ENCODE results near the gene IRF7.

The IRF7 gene

DNA sequence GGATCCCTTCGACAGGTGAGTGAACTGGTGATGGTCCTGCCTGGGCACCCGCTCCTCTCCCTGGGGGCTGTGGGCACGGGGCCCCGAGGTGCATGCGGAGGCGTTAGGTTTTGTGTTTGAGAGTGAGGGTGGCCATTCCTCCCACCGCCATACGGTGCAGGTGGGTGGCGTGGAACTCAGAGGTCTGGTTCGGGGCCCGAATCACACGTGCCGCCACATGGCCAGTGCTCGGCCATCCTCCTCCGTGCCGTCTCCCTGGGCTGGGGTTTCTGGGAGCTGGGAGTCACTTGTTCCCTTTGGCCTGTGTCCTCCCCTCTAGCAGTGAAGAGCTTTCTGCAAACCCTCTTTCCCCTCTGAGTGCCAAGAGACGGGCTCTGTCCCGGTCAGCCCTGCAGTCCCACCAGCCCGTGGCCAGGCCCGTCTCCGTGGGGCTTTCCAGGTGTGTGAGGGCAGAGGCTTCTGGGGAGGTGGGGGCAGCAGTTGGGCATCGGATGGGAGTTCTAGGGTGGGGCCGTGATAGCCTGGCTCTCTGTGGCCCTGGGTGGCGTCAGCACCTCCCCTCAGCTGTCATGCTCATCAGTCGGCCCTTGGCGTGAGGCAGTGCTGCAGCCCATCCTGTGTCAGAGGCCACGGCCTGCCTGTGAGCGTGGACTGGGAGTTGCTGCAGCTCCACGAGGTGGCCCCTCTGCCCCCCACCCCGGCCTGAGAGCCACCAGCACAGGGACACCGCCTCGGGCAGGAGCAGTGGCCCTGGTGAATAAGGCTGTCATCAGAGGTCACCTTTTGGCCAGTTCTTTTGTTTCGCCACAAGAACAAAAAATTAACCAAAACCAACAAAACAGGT, 10.2 kb downstream of the IRF7 start:
- TF ChIP-seq CTCF (IDR thresholded peaks at IDR 0.05), result no peak
- no peak overlapping the region for H3K27ac ChIP-seq
- H3K27me3 ChIP-seq, result no peaks in the 10 kb centered on the region
- H3K9me3 ChIP-seq, result no peaks in the 10 kb centered on the region
- H3K36me3 ChIP-seq, result peaks cover 98% of the 10 kb centered on the region
- no peak overlapping the region for H3K4me3 ChIP-seq (ENCODE audit: low read depth in 1 of 2, low read length in 1 of 2)
- no peaks in the 10 kb centered on the region for H3K4me1 ChIP-seq (ENCODE audit: control insufficient read depth in 1 of 2, insufficient read depth in 1 of 2, low read depth in 1 of 2, low read length in 1 of 2)

GRCh38 chr11:603154-603553, 12.6 kb downstream of the IRF7 start:
- H3K36me3 ChIP-seq, result peaks cover 95% of the 10 kb centered on the region
- H3K4me1 ChIP-seq (ENCODE audit: control insufficient read depth in 1 of 2, insufficient read depth in 1 of 2, low read depth in 1 of 2, low read length in 1 of 2), result no peaks in the 10 kb centered on the region
- no peak overlapping the region for H3K27ac ChIP-seq
- H3K4me3 ChIP-seq (ENCODE audit: low read depth in 1 of 2, low read length in 1 of 2), result no peak overlapping the region
- TF ChIP-seq CTCF (IDR thresholded peaks at IDR 0.05), result no peak
- no peaks in the 10 kb centered on the region for H3K27me3 ChIP-seq
- H3K9me3 ChIP-seq, result no peaks in the 10 kb centered on the region

DNA sequence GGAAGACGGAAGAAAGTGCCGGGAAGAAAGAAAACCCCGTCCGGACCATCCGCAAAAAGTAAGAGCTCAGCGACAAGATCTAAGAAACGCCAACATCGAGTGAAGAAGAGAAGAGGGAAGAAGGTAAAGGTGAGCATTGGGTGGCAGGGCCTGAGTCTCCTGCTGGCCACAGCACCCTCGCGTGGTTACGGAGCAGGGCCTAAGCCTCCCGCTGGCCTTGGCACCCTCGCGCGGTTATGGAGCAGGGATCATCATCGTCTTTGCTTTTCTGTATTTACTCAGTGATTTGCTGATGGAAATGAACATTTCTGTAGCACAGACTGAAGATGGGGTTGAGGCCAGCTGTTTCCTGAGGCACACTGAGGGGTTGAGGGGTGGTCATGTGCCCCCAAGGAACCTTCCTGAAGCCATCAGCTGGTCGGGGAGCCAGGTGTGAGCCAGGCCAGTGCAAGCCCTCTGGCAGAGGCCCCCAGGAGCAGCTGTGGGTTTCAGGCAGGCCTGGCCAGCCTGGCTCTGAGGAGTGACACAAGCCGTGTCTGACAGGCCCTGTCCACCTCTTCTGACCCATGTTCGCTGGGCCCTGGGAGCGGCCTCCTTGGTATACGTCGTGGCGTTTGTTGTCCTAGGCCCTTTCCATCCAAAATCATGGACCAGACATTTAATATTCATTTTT, 14.0 kb downstream of the IRF7 start:
- Histone ChIP-seq H3K4me3 (ENCODE audit: low read depth in 1 of 2, low read length in 1 of 2) (no peak overlapping the region), H3K36me3 (peaks cover 95% of the 10 kb centered on the region), H3K27ac (no peak overlapping the region), H3K27me3 (no peaks in the 10 kb centered on the region), H3K9me3 (no peaks in the 10 kb centered on the region), H3K4me1 (ENCODE audit: control insufficient read depth in 1 of 2, insufficient read depth in 1 of 2, low read depth in 1 of 2, low read length in 1 of 2) (no peaks in the 10 kb centered on the region)
- no peak for TF ChIP-seq CTCF (IDR thresholded peaks at IDR 0.05)

GRCh38 chr11:598005-598680, 17.6 kb downstream of the IRF7 start:
- Histone ChIP-seq H3K36me3 (peaks cover 96% of the 10 kb centered on the region), H3K27ac (no peak overlapping the region), H3K27me3 (no peaks in the 10 kb centered on the region), H3K9me3 (no peaks in the 10 kb centered on the region), H3K4me1 (ENCODE audit: control insufficient read depth in 1 of 2, insufficient read depth in 1 of 2, low read depth in 1 of 2, low read length in 1 of 2) (no peaks in the 10 kb centered on the region), H3K4me3 (ENCODE audit: low read depth in 1 of 2, low read length in 1 of 2) (no peak overlapping the region)
- TF ChIP-seq CTCF (IDR thresholded peaks at IDR 0.05), result no peak

- H3K4me1 ChIP-seq (ENCODE audit: control insufficient read depth in 1 of 2, insufficient read depth in 1 of 2, low read depth in 1 of 2, low read length in 1 of 2), result no peaks in the 10 kb centered on the region
- no peak for TF ChIP-seq CTCF (IDR thresholded peaks at IDR 0.05)
- no peaks in the 10 kb centered on the region for H3K27me3 ChIP-seq
- no peaks in the 10 kb centered on the region for H3K9me3 ChIP-seq
- no peak overlapping the region for H3K4me3 ChIP-seq (ENCODE audit: low read depth in 1 of 2, low read length in 1 of 2)
- H3K36me3 ChIP-seq, result peaks cover 96% of the 10 kb centered on the region
- no peak overlapping the region for H3K27ac ChIP-seq
These were observed 18.5 kb downstream of the IRF7 start for GRCh38 chr11:597166-597725.

Measured in neutrophil (primary cell).